Limb (tissue), 2 donors: ENCODE data around the gene SMIM43.
A peak's percentile ranks its signal among the peaks of the same experiment; 100 is the strongest.
"Not testable (repeated sequence)": the region's sequence is repeated elsewhere in the genome, so short reads cannot be mapped to it uniquely, and the experiment has no call there.

ENCODE experiments used
- DNase-seq, 2 donors: peaks; one replicate each; pipeline ENCODE4 v3.0.0-alpha.2; 2016; ENCODE audit errors: extremely low spot score in 2 of 2

SMIM43 gene

DNA sequence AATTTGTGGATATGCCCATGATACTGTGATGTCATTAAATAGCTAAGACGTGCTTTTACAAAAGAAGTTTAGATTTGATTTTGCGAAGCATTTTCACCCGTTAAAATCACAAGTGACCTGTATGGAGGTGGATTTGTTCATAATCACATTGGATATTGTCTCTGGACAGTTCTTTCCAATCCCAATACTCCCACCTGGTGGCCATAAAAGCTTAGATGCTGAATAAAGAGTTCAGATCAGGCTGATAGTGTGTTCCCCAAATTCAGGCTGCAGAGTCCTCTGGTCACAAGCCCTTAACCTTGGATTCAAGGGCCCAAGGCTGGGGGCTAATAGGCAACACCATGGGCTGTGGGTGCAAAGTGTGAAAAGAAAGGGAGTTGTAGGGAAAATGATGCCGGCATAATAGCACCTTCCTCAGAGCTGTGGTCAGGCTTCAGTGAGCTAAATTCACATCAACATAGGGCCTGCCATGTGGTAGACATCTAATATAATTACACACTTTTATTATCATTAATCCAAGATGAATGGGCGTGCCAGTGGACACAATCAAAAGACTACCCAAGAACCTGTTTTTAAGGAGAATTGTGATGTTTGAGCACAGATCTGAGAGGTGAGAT, 28.1 kb downstream of the SMIM43 start:
- DNase-seq = no peak

GRCh38 chr4:121734571-121734970, 30.4 kb downstream of the SMIM43 start:
- DNase-seq = no peak

GRCh38 chr4:121733942-121734341, 31.0 kb downstream of the SMIM43 start:
- DNase-seq = no peak

DNA sequence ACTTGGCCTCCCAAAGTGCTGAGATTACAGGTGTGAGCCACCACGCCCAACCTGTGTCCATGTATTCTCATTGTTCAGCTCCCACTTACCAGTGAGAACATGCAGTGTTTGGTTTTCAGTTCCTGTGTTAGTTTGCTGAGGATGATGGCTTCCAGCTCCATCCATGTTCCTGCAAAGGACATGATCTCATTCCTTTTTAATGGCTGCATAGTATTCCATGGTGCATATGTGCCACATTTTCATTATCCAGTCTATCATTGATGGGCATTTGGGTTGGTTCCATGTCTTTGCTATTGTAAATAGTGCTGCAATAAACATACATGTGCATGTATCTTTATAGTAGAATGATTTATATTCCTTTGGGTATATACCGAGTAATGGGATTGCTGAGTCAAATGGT, 35.2 kb downstream of the SMIM43 start:
- not testable (repeated sequence) for DNase-seq

- no peak for DNase-seq
These were observed 36.2 kb downstream of the SMIM43 start for GRCh38 chr4:121728798-121729226.

GRCh38 chr4:121728066-121728465, 36.9 kb downstream of the SMIM43 start:
- no peak for DNase-seq

GRCh38 chr4:121726642-121727268, 38.2 kb downstream of the SMIM43 start:
- peak in 1 of 2 donors; percentile 64 for DNase-seq

DNA sequence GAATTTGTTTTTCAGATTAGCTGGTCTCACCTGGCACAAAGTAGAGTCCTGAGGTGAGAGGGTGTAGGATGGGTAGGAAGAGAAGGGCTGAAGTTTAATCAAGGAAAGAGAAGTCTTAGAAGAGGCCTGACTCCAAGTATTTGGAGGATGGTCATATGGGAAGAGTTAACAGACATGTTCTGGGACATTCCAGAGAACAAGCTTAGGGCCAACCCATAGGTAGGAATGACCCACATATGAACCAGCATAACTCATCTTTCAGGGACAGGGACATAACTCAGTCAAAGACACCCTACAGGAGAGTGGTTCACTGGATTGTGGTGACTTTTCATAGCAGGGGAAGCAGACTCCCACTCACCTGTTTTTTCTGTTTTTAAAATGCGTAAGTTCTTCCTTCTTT, 40.3 kb downstream of the SMIM43 start:
- DNase-seq = no peak

GRCh38 chr4:121721700-121722099, 43.3 kb downstream of the SMIM43 start:
- DNase-seq = no peak

- no peak for DNase-seq
These were observed 44.9 kb downstream of the SMIM43 start for GRCh38 chr4:121720109-121720508.

DNA sequence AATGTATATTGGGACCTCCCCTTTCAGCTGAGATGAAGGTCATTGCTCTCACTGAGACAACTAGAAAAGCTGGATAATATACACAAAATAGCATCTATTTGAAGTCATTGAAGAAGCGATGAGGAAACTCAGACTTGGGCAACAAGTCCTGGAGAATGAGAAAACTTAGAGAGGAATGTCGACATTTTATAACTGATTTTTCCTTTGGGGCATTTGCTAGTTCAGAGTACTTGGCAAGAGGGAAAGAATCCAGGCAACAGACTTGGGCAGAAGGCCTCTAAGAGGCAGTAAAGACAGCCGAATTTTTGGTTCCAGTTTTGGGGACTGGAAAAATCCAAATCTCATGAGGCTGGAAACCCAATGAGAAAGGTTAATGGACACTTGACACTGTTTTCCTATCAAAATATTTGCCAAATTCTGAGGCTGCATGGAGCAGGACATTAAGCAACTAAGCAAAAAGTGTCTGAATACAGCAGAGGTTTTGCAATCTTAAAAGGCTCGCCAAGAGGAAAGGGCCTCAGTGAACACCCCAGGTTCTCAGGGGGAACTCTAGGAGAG, 47.2 kb downstream of the SMIM43 start:
- DNase-seq = no peak

DNA sequence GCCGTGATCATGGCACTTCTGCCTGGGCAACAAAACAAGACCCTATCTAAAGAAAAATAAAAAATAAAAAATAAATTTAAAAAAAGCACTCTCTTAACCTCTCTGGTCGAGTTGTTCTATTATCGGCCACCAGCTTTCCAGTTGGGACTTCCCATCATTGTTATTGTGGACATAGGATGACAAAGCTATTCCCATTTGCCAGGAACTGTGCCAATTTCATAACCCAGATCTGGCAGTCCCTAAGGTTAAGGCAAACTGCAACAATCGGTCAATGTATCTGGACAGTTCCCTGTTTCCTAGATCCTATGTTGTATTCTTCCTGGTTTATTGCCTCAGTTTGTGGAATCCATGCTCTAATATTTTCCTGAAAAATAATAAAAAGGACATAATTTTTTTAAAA, 50.4 kb downstream of the SMIM43 start:
- DNase-seq = no peak

- DNase-seq = no peak
These were observed 52.2 kb downstream of the SMIM43 start for GRCh38 chr4:121712783-121713182.

- DNase-seq = no peak
These were observed 52.8 kb downstream of the SMIM43 start for GRCh38 chr4:121712001-121712651.

- DNase-seq = peak; percentile 76 to 83
These were observed 53.5 kb downstream of the SMIM43 start for GRCh38 chr4:121711263-121712000.

- DNase-seq = no peak
These were observed 55.1 kb downstream of the SMIM43 start for GRCh38 chr4:121709766-121710405.
